ENCODE results near the gene REEP2.
"Not testable (repeated sequence)": the region's sequence is repeated elsewhere in the genome, so short reads cannot be mapped to it uniquely, and the experiment has no call there.

Gene REEP2

DNA sequence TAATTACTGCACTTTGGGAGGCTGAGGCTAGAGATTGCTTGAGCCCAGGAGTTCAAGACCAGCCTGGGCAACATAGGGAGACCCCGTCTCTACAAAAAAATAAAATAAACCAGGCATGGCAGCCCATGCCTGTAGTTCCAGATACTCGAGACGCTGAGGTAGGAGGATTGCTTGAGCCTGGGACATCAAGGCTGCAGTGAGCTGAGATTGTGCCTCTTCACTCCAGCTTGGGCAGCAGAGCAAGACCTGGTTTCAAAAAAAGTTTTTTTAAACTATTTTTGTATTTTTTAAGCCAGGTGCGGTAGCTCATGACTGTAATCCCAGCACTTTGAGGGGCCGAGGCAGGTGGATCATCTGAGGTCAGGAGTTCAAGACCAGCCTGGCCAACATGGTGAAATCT is 34.3 kb downstream of the REEP2 start:
- H3K79me1 ChIP-seq (replicated peaks; ENCODE audit: low read length, poor library complexity, severe bottlenecking); H3K4ac ChIP-seq (ENCODE audit: low read depth in 1 of 2, low read length in 2 of 2); H3K9me3 ChIP-seq (ENCODE audit: control insufficient read depth, low read length); H3K9ac ChIP-seq (ENCODE audit: low read length); H3K4me3 ChIP-seq (ENCODE audit: insufficient read depth in 1 of 2, low read depth in 1 of 2, low read length in 2 of 2); H3K4me2 ChIP-seq (ENCODE audit: low read length, poor library complexity, severe bottlenecking); DNase-seq; H2BK12ac ChIP-seq (ENCODE audit: low read length in 2 of 2); H4K8ac ChIP-seq (ENCODE audit: low read length); H3K27ac ChIP-seq (ENCODE audit: low read length, poor library complexity, severe bottlenecking); H3K27me3 ChIP-seq (ENCODE audit: control insufficient read depth in 1 of 2, insufficient read depth in 1 of 2, low read length in 2 of 2); H2BK15ac ChIP-seq (ENCODE audit: low read depth, poor library complexity, severe bottlenecking); H3K36me3 ChIP-seq (ENCODE audit: control insufficient read depth in 1 of 2, insufficient read depth in 2 of 2, low read depth in 1 of 2, low read length in 2 of 2); H2BK120ac ChIP-seq (ENCODE audit: low read depth, low read length); H3K4me1 ChIP-seq (ENCODE audit: control insufficient read depth, insufficient read depth, low read depth, low read length); H2AFZ ChIP-seq (ENCODE audit: low read depth, low read length); H3K14ac ChIP-seq (ENCODE audit: low read length in 2 of 2); H2BK5ac ChIP-seq (ENCODE audit: low read depth, low read length, poor library complexity, severe bottlenecking); H3K23ac ChIP-seq (ENCODE audit: low read length in 2 of 2); H4K91ac ChIP-seq (ENCODE audit: low read length); H3K18ac ChIP-seq (ENCODE audit: low read depth in 1 of 2, low read length in 2 of 2); H2AK5ac ChIP-seq (ENCODE audit: low read length, severe bottlenecking): not testable (repeated sequence)
- WGBS, result 97% methylated on average over 5 of the region's 5 CpGs

DNA sequence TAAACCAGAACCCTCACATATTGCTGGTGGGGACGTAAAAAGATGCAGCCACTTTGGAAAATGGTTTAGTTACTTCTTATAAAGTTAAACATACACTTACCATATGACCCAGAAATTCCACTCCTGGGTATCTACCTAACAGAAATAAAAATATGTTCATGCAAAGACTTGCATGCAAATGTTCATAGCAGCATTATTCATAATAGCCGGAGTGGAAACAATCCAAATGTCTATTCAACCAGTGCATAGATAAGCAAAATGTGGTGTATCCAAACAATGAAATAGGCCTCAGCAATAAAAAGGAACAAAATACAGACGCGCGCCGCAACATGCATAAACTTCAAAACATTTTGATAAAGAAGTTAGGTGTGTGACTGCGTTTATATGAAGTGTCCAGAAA is 38.1 kb downstream of the REEP2 start:
- no peak overlapping the region for H4K8ac ChIP-seq (ENCODE audit: low read length)
- no peak overlapping the region for H2AFZ ChIP-seq (ENCODE audit: low read depth, low read length)
- peaks cover 0 to 6% of the 10 kb centered on the region in 2 experiments for H3K27me3 ChIP-seq (ENCODE audit: control insufficient read depth in 1 of 2, insufficient read depth in 1 of 2, low read length in 2 of 2)
- no peak overlapping the region for H2BK120ac ChIP-seq (ENCODE audit: low read depth, low read length)
- no peak overlapping the region for H4K91ac ChIP-seq (ENCODE audit: low read length)
- no peaks in the 10 kb centered on the region for H3K36me3 ChIP-seq (ENCODE audit: control insufficient read depth in 1 of 2, insufficient read depth in 2 of 2, low read depth in 1 of 2, low read length in 2 of 2)
- no peaks in the 10 kb centered on the region for H3K79me1 ChIP-seq (replicated peaks; ENCODE audit: low read length, poor library complexity, severe bottlenecking)
- H3K9ac ChIP-seq (ENCODE audit: low read length), result no peak overlapping the region
- H3K4me3 ChIP-seq (ENCODE audit: insufficient read depth in 1 of 2, low read depth in 1 of 2, low read length in 2 of 2), result no peak overlapping the region
- H3K14ac ChIP-seq (ENCODE audit: low read length in 2 of 2), result no peak overlapping the region
- H3K18ac ChIP-seq (ENCODE audit: low read depth in 1 of 2, low read length in 2 of 2), result no peak overlapping the region
- DNase-seq, result no peak
- H2BK12ac ChIP-seq (ENCODE audit: low read length in 2 of 2), result no peak overlapping the region
- H3K4ac ChIP-seq (ENCODE audit: low read depth in 1 of 2, low read length in 2 of 2), result no peak overlapping the region
- H2AK5ac ChIP-seq (ENCODE audit: low read length, severe bottlenecking), result no peak overlapping the region
- H3K23ac ChIP-seq (ENCODE audit: low read length in 2 of 2), result no peak overlapping the region
- H2BK15ac ChIP-seq (ENCODE audit: low read depth, poor library complexity, severe bottlenecking), result no peak overlapping the region
- H3K9me3 ChIP-seq (ENCODE audit: control insufficient read depth, low read length), result no peaks in the 10 kb centered on the region
- WGBS, result 88% methylated on average over 7 of the region's 7 CpGs
- no peaks in the 10 kb centered on the region for H3K4me1 ChIP-seq (ENCODE audit: control insufficient read depth, insufficient read depth, low read depth, low read length)
- no peak overlapping the region for H2BK5ac ChIP-seq (ENCODE audit: low read depth, low read length, poor library complexity, severe bottlenecking)
- no peak overlapping the region for H3K27ac ChIP-seq (ENCODE audit: low read length, poor library complexity, severe bottlenecking)
- H3K4me2 ChIP-seq (ENCODE audit: low read length, poor library complexity, severe bottlenecking), result no peak overlapping the region

DNA sequence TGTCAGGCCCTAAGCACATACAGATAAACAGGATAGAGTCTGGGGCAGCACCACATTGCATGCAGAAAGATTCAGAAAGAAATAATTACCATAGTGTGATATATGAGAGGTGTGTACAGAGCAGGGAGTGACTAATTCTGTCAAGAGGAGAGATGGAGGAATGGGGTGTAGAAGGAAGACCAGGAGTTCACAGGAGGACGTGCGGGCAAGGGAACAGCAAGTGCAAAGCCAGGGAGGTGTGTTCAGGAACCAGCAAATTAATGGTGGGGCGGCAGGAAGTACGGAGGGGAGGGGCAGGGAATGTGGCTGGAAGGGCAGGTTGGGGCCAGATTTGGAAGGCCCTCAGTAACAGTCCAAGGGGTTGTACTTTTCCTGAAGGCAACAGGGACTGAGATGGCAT is 43.8 kb downstream of the REEP2 start:
- Histone ChIP-seq H2BK12ac (ENCODE audit: low read length in 2 of 2) (no peak overlapping the region), H4K91ac (ENCODE audit: low read length) (no peak overlapping the region), H3K23ac (ENCODE audit: low read length in 2 of 2) (no peak overlapping the region), H3K9me3 (ENCODE audit: control insufficient read depth, low read length) (no peaks in the 10 kb centered on the region), H3K27ac (ENCODE audit: low read length, poor library complexity, severe bottlenecking) (no peak overlapping the region), H2BK15ac (ENCODE audit: low read depth, poor library complexity, severe bottlenecking) (no peak overlapping the region), H3K4me3 (ENCODE audit: insufficient read depth in 1 of 2, low read depth in 1 of 2, low read length in 2 of 2) (no peak overlapping the region), H3K14ac (ENCODE audit: low read length in 2 of 2) (no peak overlapping the region), H3K79me1 (replicated peaks; ENCODE audit: low read length, poor library complexity, severe bottlenecking) (no peaks in the 10 kb centered on the region), H3K4ac (ENCODE audit: low read depth in 1 of 2, low read length in 2 of 2) (no peak overlapping the region), H3K4me1 (ENCODE audit: control insufficient read depth, insufficient read depth, low read depth, low read length) (no peaks in the 10 kb centered on the region), H3K18ac (ENCODE audit: low read depth in 1 of 2, low read length in 2 of 2) (no peak overlapping the region), H2AK5ac (ENCODE audit: low read length, severe bottlenecking) (no peak overlapping the region), H2BK120ac (ENCODE audit: low read depth, low read length) (no peak overlapping the region), H4K8ac (ENCODE audit: low read length) (no peak overlapping the region), H3K4me2 (ENCODE audit: low read length, poor library complexity, severe bottlenecking) (no peak overlapping the region), H3K36me3 (ENCODE audit: control insufficient read depth in 1 of 2, insufficient read depth in 2 of 2, low read depth in 1 of 2, low read length in 2 of 2) (no peaks in the 10 kb centered on the region), H2AFZ (ENCODE audit: low read depth, low read length) (no peak overlapping the region), H3K9ac (ENCODE audit: low read length) (no peak overlapping the region), H2BK5ac (ENCODE audit: low read depth, low read length, poor library complexity, severe bottlenecking) (no peak overlapping the region), H3K27me3 (ENCODE audit: control insufficient read depth in 1 of 2, insufficient read depth in 1 of 2, low read length in 2 of 2) (peaks cover 0 to 5% of the 10 kb centered on the region in 2 experiments)
- no peak for DNase-seq
- WGBS, result 73% methylated on average over 4 of the region's 4 CpGs

GRCh38 chr5:138488481-138488945 is 49.7 kb downstream of the REEP2 start:
- Histone ChIP-seq H2BK5ac (ENCODE audit: low read depth, low read length, poor library complexity, severe bottlenecking) (no peak overlapping the region), H2BK15ac (ENCODE audit: low read depth, poor library complexity, severe bottlenecking) (no peak overlapping the region), H3K27ac (ENCODE audit: low read length, poor library complexity, severe bottlenecking) (no peak overlapping the region), H3K23ac (ENCODE audit: low read length in 2 of 2) (no peak overlapping the region), H4K8ac (ENCODE audit: low read length) (no peak overlapping the region), H3K4ac (ENCODE audit: low read depth in 1 of 2, low read length in 2 of 2) (no peak overlapping the region), H3K4me3 (ENCODE audit: insufficient read depth in 1 of 2, low read depth in 1 of 2, low read length in 2 of 2) (no peak overlapping the region), H3K9ac (ENCODE audit: low read length) (no peak overlapping the region), H3K36me3 (ENCODE audit: control insufficient read depth in 1 of 2, insufficient read depth in 2 of 2, low read depth in 1 of 2, low read length in 2 of 2) (no peaks in the 10 kb centered on the region), H3K14ac (ENCODE audit: low read length in 2 of 2) (no peak overlapping the region), H2AFZ (ENCODE audit: low read depth, low read length) (no peak overlapping the region), H4K91ac (ENCODE audit: low read length) (no peak overlapping the region), H3K4me1 (ENCODE audit: control insufficient read depth, insufficient read depth, low read depth, low read length) (peaks cover 20% of the 10 kb centered on the region), H3K18ac (ENCODE audit: low read depth in 1 of 2, low read length in 2 of 2) (peak overlapping the region in 1 of 2 experiments; percentile 44), H2BK120ac (ENCODE audit: low read depth, low read length) (no peak overlapping the region), H3K27me3 (ENCODE audit: control insufficient read depth in 1 of 2, insufficient read depth in 1 of 2, low read length in 2 of 2) (peaks cover 22 to 36% of the 10 kb centered on the region in 2 experiments), H3K79me1 (replicated peaks; ENCODE audit: low read length, poor library complexity, severe bottlenecking) (no peaks in the 10 kb centered on the region), H3K9me3 (ENCODE audit: control insufficient read depth, low read length) (no peaks in the 10 kb centered on the region), H3K4me2 (ENCODE audit: low read length, poor library complexity, severe bottlenecking) (no peak overlapping the region), H2AK5ac (ENCODE audit: low read length, severe bottlenecking) (no peak overlapping the region), H2BK12ac (ENCODE audit: low read length in 2 of 2) (no peak overlapping the region)
- 98% methylated on average over 3 of the region's 5 CpGs for WGBS
- no peak for DNase-seq

Measured in mesenchymal stem cell (in vitro differentiated cells and primary cell).